HepG2 (cell line): ENCODE results near the gene SYT14. TPM values are rescaled to one million over a fixed set of nuclear protein-coding genes. Genes with fewer than 3 reads are reported as not detected.

ENCODE experiments used
- ATAC-seq: fragments of 200-7000 bp; cut with Tn5 transposase; 3 replicates; pipeline ENCODE4 v1.9.1; 2020; ENCODE audit warnings: mild to moderate bottlenecking, moderate library complexity
- BruUV-seq: library from RNA; stranded (reverse); fragments of 400-500 nt; replicated peaks from 2 replicates; lab custom pipeline; 2021; lab: Mats Ljungman, UMichigan
- CTCF ChIA-PET: fragments of 300-600 bp; formaldehyde crosslinking; extraction: SDS; loops from one replicate; lab custom pipeline; 2021; ENCODE audit warnings: low total read pairs, inconsistent platforms, low intra/inter-chr PET ratio; lab: Yijun Ruan, JAX
- POLR2A ChIA-PET: fragments of 350-600 bp; sonication (Branson Sonifier 250); formaldehyde crosslinking; loops from one replicate; lab custom pipeline; 2020; ENCODE audit warnings: antibody characterized with exemption, inconsistent platforms; lab: Yijun Ruan, JAX
- DNase-seq: peaks from one replicate; pipeline ENCODE4 v3.0.0-alpha.2; 2015; ENCODE audit warnings: low spot score
- FAIRE-seq: peaks from 3 replicates; lab custom pipeline; 2011; peaks lifted over from hg19 to GRCh38; lab: Jason Lieb, UNC
- H2AFZ ChIP-seq: one replicate; pipeline ENCODE4 v1.6.1; 2011; ENCODE audit warnings: low read length, inconsistent platforms
- H3K27ac ChIP-seq: fragments of 300-600 bp; 3 replicates; pipeline ENCODE4 v1.8.0; 2011; ENCODE audit warnings: mixed run types, mild to moderate bottlenecking, mixed read lengths, low read length, inconsistent platforms; ENCODE audit not compliant: insufficient read depth; ENCODE audit errors: extremely low read length
- H3K27me3 ChIP-seq, 2 experiments: fragments of 200-600 bp in 1 of 2; 2 replicates in 1 of 2; 3 replicates in 1 of 2; pipeline versions ENCODE4 v1.6.0 to v1.8.0; 2011; ENCODE audit warnings: low read length in 2 of 2, mild to moderate bottlenecking in 2 of 2, moderate library complexity in 2 of 2, inconsistent platforms in 1 of 2; ENCODE audit not compliant: insufficient read depth in 2 of 2, control insufficient read depth in 1 of 2
- H3K36me3 ChIP-seq, 2 experiments: fragments of 200-600 bp in 1 of 2; replicated peaks in 1 of 2; 2 replicates in 1 of 2; 3 replicates in 1 of 2; pipeline versions ENCODE4 v1.5.1 to v1.8.0; 2011; ENCODE audit warnings: low read length in 2 of 2, inconsistent platforms in 1 of 2; ENCODE audit not compliant: insufficient read depth in 2 of 2, control insufficient read depth in 1 of 2
- H3K4me1 ChIP-seq: 2 replicates; pipeline ENCODE4 v1.5.1; 2012; ENCODE audit warnings: low read length, inconsistent platforms; ENCODE audit not compliant: insufficient read depth
- H3K4me2 ChIP-seq: 2 replicates; pipeline ENCODE4 v1.6.0; 2011; ENCODE audit warnings: low read depth, low read length, inconsistent platforms
- H3K4me3 ChIP-seq, 3 experiments: fragments of 200-600 bp in 1 of 3; sonication (generic), shearing (Covaris generic) in 1 of 3; replicated peaks in 1 of 3; 2 replicates each; pipeline ENCODE4 v1.5.1; 2011 to 2016; ENCODE audit warnings: low read length in 3 of 3, inconsistent platforms in 2 of 3, low read depth in 2 of 3, mild to moderate bottlenecking in 2 of 3, control low read depth in 1 of 3, mixed read lengths in 1 of 3; ENCODE audit not compliant: insufficient read depth in 1 of 3
- H3K79me2 ChIP-seq: one replicate; pipeline ENCODE4 v1.6.1; 2011; ENCODE audit warnings: low read length, inconsistent platforms; ENCODE audit not compliant: insufficient read depth
- H3K9ac ChIP-seq: 2 replicates; pipeline ENCODE4 v1.6.0; 2011; ENCODE audit warnings: mild to moderate bottlenecking, low read depth, low read length, inconsistent platforms; ENCODE audit not compliant: insufficient read depth
- H3K9me3 ChIP-seq: 2 replicates; pipeline ENCODE4 v1.5.1; 2012; ENCODE audit warnings: mild to moderate bottlenecking, low read length
- H4K20me1 ChIP-seq: 2 replicates; pipeline ENCODE4 v1.6.0; 2011; ENCODE audit warnings: inconsistent platforms, mild to moderate bottlenecking, low read length, moderate library complexity; ENCODE audit not compliant: insufficient read depth
- KDM5B ChIP-seq: sonication (generic); formaldehyde crosslinking; IDR thresholded peaks from 2 replicates; pipeline ENCODE4 v1.4.0; 2020; ENCODE audit warnings: missing genetic modification reagents, mild to moderate bottlenecking, borderline replicate concordance
- PATZ1 ChIP-seq: sonication (generic); formaldehyde crosslinking; IDR thresholded peaks from 2 replicates; pipeline ENCODE4 v1.4.0; 2020; ENCODE audit warnings: missing genetic modification reagents
- PLSCR1 ChIP-seq: sonication (generic); formaldehyde crosslinking; IDR thresholded peaks from 2 replicates; pipeline ENCODE4 v1.5.0; 2020; ENCODE audit warnings: missing genetic modification reagents, mild to moderate bottlenecking, borderline replicate concordance
- REL ChIP-seq: sonication (generic); formaldehyde crosslinking; conservative IDR thresholded peaks from 2 replicates; pipeline ENCODE4 v1.8.0; 2022; ENCODE audit warnings: mild to moderate bottlenecking, missing genetic modification reagents, moderate library complexity
- TCF12 ChIP-seq, 2 experiments: fragments of 450-650 bp in 1 of 2; sonication (generic) in 1 of 2; formaldehyde crosslinking in 1 of 2; IDR thresholded peaks; 2 replicates each; pipeline versions ENCODE4 v1.6.1 to v1.8.0; 2017 to 2022; ENCODE audit warnings: antibody characterized with exemption in 1 of 2, mild to moderate bottlenecking in 1 of 2, missing genetic modification reagents in 1 of 2, moderate library complexity in 1 of 2
- TEAD2 ChIP-seq: sonication (generic); formaldehyde crosslinking; IDR thresholded peaks from 2 replicates; pipeline ENCODE4 v1.9.0; 2021; ENCODE audit warnings: missing genetic modification reagents
- TFDP1 ChIP-seq: IDR thresholded peaks from 2 replicates; pipeline ENCODE4 v1.6.1; 2016; ENCODE audit warnings: missing compliant biosample characterization, missing genetic modification reagents, borderline replicate concordance
- TOPORS ChIP-seq: sonication (generic); formaldehyde crosslinking; IDR thresholded peaks from 2 replicates; pipeline ENCODE4 v1.8.0; 2023; ENCODE audit warnings: mild to moderate bottlenecking, missing genetic modification reagents
- ZNF318 ChIP-seq: sonication (generic); formaldehyde crosslinking; IDR thresholded peaks from 2 replicates; pipeline ENCODE4 v1.4.0; 2020; ENCODE audit warnings: mild to moderate bottlenecking, missing genetic modification reagents
- WGBS: methylation state at CpG from one replicate; pipeline ENCODE4 v1.1.6; 2017; ENCODE audit warnings: low lambda C conversion rate; 5-methylcytosine and 5-hydroxymethylcytosine counted together
- in situ Hi-C: cut with HindIII; loops from 2 replicates; pipeline ENCODE4 v1.10.0; 2017; ENCODE audit warnings: low pct_unique_long_range_greater_than_20kb; ENCODE audit not compliant: extremely low pct_ligation_motif_present
- intact Hi-C: fragments of 100-400 bp; cut with micrococcal nuclease; formaldehyde crosslinking; loops from one replicate; pipeline ENCODE4 v1.10.0; 2022; ENCODE audit not compliant: unreplicated experiment
- polyA plus RNA-seq, 8 experiments: library from polyadenylated mRNA; depleted of rRNA in 3 of 8; stranded (reverse) in 7 of 8; unstranded in 1 of 8; fragments of >200 nt; fragmentation: Illumina TruSeq in 4 of 8; extraction: Trizol in 4 of 8; gene quantifications; 2 replicates each; pipeline versions ENCODE4 v1.2.1 to v1.2.3, GENCODE V29; 2011 to 2016; ENCODE audit warnings: low read depth in 4 of 8, missing spikeins in 1 of 8, mixed read lengths in 1 of 8; ENCODE audit not compliant: insufficient read depth in 1 of 8
- total RNA-seq, 5 experiments: library from RNA; depleted of rRNA; stranded (reverse); fragments of >200 nt; fragmentation: Illumina TruSeq; extraction: Trizol; gene quantifications; 2 replicates each; pipeline ENCODE4 v1.2.3, GENCODE V29; 2016; ENCODE audit warnings: low read depth in 1 of 5

The SYT14 gene
- total and polyA plus RNA-seq, 2 of the 13 experiments (the other 11 are each of a cell fraction or from before 2014, with no cell fraction given): not detected

GRCh38 chr1:209983953-209984352, 45.9 kb downstream of the SYT14 start:
- Histone ChIP-seq H3K9ac (no peak overlapping the region), H4K20me1 (no peaks in the 10 kb centered on the region), H3K27ac (no peak overlapping the region), H3K79me2 (no peaks in the 10 kb centered on the region), H3K9me3 (no peaks in the 10 kb centered on the region), H3K27me3 (no peaks in the 10 kb centered on the region), H3K4me3 (no peak overlapping the region), H3K4me1 (no peaks in the 10 kb centered on the region), H2AFZ (no peak overlapping the region), H3K4me2 (no peak overlapping the region), H3K36me3 (no peaks in the 10 kb centered on the region)
- in situ Hi-C loops (no loop called here), intact Hi-C loops (no loop called here)
- no peak for ATAC-seq
- no peak for FAIRE-seq
- POLR2A ChIA-PET: no interaction called here
- WGBS: 18% methylated on average over 3 of the region's 3 CpGs
- CTCF ChIA-PET: no interaction called here
- no TSS peak for BruUV-seq
- no peak for DNase-seq
- no peak for TF ChIP-seq REL
- no peak for TF ChIP-seq PLSCR1 (CRISPR knock-in tag)
- no peak for TF ChIP-seq TFDP1
- TF ChIP-seq KDM5B: no peak
- no peak for TF ChIP-seq TCF12 (IDR thresholded peaks at IDR 0.05)
- no peak for TF ChIP-seq TCF12 (CRISPR knock-in tag; IDR thresholded peaks at IDR 0.05)
- no peak for TF ChIP-seq TOPORS (CRISPR knock-in tag)
- TF ChIP-seq TEAD2: no peak
- TF ChIP-seq PATZ1: no peak
- no peak for TF ChIP-seq ZNF318 (CRISPR knock-in tag)
